Activated T-helper 2 cell treated with anti-CD3 and anti-CD28 coated beads, Interferon-gamma antibody, Interleukin-2, Interleukin-4, amounts not matched to agents 10 μg/mL and 5 μg/mL and 100 μg/mL, durations not matched to agents 14 hours and 24 hours and 36 hours (primary cell): Measurements from ENCODE around the gene CDK5R1. TPM values are rescaled to one million over a fixed set of nuclear protein-coding genes. Genes with fewer than 3 reads are reported as not detected.

Experiments used
- DNase-seq: peaks from one replicate; pipeline ENCODE4 v3.0.0; 2021; ENCODE audit warnings: low spot score
- H3K27ac Mint-ChIP-seq: one replicate; pipeline ENCODE4 v1.8.0; 2021; ENCODE audit warnings: mixed read lengths
- H3K27me3 Mint-ChIP-seq: one replicate; pipeline ENCODE4 v1.8.0; 2021; ENCODE audit warnings: low read depth, mixed read lengths
- H3K36me3 Mint-ChIP-seq: one replicate; pipeline ENCODE4 v1.8.0; 2021; ENCODE audit warnings: low read depth, mixed read lengths
- H3K4me1 Mint-ChIP-seq: one replicate; pipeline ENCODE4 v1.8.0; 2021; ENCODE audit warnings: low read depth, mixed read lengths
- H3K4me3 Mint-ChIP-seq: one replicate; pipeline ENCODE4 v1.8.0; 2021; ENCODE audit warnings: low read depth, mild to moderate bottlenecking, moderate library complexity, mixed read lengths
- H3K9me3 Mint-ChIP-seq: one replicate; pipeline ENCODE4 v1.8.0; 2021; ENCODE audit warnings: mixed read lengths
- intact Hi-C: fragments of 100-400 bp; cut with micrococcal nuclease; formaldehyde crosslinking; loops from one replicate; pipeline ENCODE4 v1.15.1; 2023
- total RNA-seq: library from RNA; stranded (reverse); gene quantifications from 2 replicates; pipeline ENCODE4 v1.2.3, GENCODE V29; 2022

CDK5R1 gene
- total RNA-seq, 1 donor from 2014 or later, result 10.8 TPM

- Mint-ChIP-seq H3K27me3 (no peaks in the 10 kb centered on the region), H3K9me3 (no peaks in the 10 kb centered on the region), H3K4me1 (no peaks in the 10 kb centered on the region), H3K4me3 (no peak overlapping the region), H3K36me3 (peaks cover 84% of the 10 kb centered on the region), H3K27ac (no peak overlapping the region)
- DNase-seq, result no peak
- intact Hi-C loops, result no loop called here
Observed at GRCh38 chr17:32479074-32479617, 7.6 kb upstream of the CDK5R1 start.

GRCh38 chr17:32481193-32481592 is 5.6 kb upstream of the CDK5R1 start:
- intact Hi-C loops, result loop anchor here (10.0 kb wide), 1 partner anchor 74 kb away; no protein-coding TSS in a partner anchor
- H3K4me3 Mint-ChIP-seq, result no peak overlapping the region
- no peak for DNase-seq
- no peaks in the 10 kb centered on the region for H3K9me3 Mint-ChIP-seq
- H3K27me3 Mint-ChIP-seq, result no peaks in the 10 kb centered on the region
- H3K36me3 Mint-ChIP-seq, result peaks cover 70% of the 10 kb centered on the region
- no peak overlapping the region for H3K27ac Mint-ChIP-seq
- peaks cover 2% of the 10 kb centered on the region for H3K4me1 Mint-ChIP-seq

GRCh38 chr17:32482568-32483320 is 4.0 kb upstream of the CDK5R1 start:
- Mint-ChIP-seq H3K4me1 (peaks cover 4% of the 10 kb centered on the region), H3K9me3 (no peaks in the 10 kb centered on the region), H3K27me3 (no peaks in the 10 kb centered on the region), H3K27ac (no peak overlapping the region), H3K36me3 (peaks cover 58% of the 10 kb centered on the region), H3K4me3 (no peak overlapping the region)
- intact Hi-C loops, result loop anchor here (1.0 to 10.0 kb wide), 2 partner anchors 72 to 126 kb away; no protein-coding TSS in a partner anchor
- DNase-seq, result no peak

GRCh38 chr17:32483451-32484019 is 3.3 kb upstream of the CDK5R1 start:
- peaks cover 9% of the 10 kb centered on the region for H3K4me1 Mint-ChIP-seq
- intact Hi-C loops, result loop anchor here (1.0 to 10.0 kb wide), 2 partner anchors 71 to 125 kb away; no protein-coding TSS in a partner anchor
- H3K27me3 Mint-ChIP-seq, result no peaks in the 10 kb centered on the region
- DNase-seq, result no peak
- no peaks in the 10 kb centered on the region for H3K9me3 Mint-ChIP-seq
- no peak overlapping the region for H3K4me3 Mint-ChIP-seq
- H3K27ac Mint-ChIP-seq, result no peak overlapping the region
- H3K36me3 Mint-ChIP-seq, result peaks cover 58% of the 10 kb centered on the region

DNA sequence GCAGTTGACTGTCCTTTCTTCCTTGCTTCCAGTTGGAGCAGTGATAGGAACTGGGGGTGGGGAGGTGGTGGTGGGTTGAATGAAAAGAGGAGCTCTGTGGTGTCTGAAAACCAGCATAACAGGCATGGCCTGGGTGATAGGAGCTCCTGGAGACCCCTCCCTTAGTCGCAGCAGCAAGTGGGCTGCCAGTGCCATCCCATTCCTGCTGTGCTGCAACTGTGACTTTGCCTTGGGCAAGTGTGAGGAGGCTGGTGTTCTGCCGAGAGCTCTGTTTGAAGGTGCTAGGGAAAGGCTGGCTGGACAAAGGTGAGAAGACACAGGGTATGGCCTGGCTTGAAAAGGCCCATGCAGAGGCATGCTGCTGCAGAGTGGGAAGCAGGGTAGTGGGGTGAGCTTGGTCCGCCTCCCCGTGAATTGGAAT is 2.7 kb upstream of the CDK5R1 start:
- Mint-ChIP-seq H3K27ac (no peak overlapping the region), H3K27me3 (no peaks in the 10 kb centered on the region), H3K9me3 (no peaks in the 10 kb centered on the region), H3K36me3 (peaks cover 58% of the 10 kb centered on the region), H3K4me3 (no peak overlapping the region), H3K4me1 (peaks cover 13% of the 10 kb centered on the region)
- no peak for DNase-seq
- intact Hi-C loops, result loop anchor here (10.0 kb wide), 1 partner anchor 71 kb away; no protein-coding TSS in a partner anchor

DNA sequence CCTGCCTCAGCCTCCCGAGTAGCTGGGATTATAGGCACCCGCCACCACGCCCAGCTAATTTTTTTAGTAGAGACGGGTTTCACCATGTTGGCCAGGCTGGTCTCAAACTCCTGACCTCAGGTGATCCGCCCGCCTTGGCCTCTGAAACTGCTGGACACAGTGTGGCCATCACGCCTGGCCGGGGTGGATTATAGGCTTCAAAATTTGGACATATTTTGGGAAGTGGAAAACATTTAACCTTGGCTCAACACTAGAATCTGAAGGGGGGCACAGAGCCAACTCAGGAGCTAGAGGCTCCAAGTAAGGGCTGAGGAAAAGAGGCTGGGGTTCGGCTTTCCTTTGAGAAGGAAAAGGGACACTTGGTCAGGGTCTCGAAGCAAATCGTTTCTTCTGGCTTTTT is 2.2 kb upstream of the CDK5R1 start:
- Mint-ChIP-seq H3K36me3 (peaks cover 58% of the 10 kb centered on the region), H3K9me3 (no peaks in the 10 kb centered on the region), H3K4me1 (peaks cover 19% of the 10 kb centered on the region), H3K27me3 (no peaks in the 10 kb centered on the region), H3K27ac (no peak overlapping the region), H3K4me3 (no peak overlapping the region)
- intact Hi-C loops, result loop anchor here (5.0 to 10.0 kb wide), 3 partner anchors 70 to 273 kb away; partner anchors contain the start of gene ZNF207
- DNase-seq, result no peak

DNA sequence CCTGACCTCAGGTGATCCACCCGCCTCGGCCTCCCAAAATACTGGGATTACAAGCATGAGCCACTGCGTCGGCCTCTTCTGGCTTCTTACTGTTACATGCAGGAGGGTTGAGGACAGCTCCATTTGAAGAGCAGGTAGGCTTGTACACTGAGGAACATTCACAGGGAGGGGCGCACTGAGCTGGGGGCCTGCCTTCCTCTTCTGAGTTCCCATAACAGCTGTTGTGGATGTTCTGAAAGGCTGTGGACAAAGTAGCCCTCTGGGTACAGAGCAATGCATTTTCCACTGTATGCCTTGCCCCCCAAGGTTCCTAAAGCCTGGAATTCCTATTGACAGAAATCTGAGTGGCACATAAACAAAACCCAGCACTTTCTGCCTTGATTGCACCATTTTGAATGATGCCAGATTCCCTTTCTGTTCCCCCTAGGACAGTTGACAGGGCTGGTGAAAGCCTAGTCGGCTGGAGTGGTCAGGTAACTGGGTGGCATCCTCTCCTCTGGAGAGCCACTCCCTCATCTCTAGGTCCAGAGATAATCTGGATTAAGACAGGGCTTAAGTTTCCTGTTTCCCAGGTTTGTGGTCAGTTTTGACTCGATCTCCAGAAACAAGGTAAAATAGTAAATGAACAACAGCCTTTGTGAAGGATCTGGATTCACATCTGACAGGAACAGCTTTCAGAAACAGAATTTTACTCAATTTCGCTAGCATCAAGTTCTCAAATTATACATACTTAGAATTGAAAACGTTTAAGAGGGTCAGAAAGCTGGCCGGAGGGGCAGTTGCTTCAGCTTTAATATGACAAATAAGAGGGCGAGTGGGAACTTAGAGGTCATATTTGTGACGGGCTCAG is 1.3 kb upstream of the CDK5R1 start:
- intact Hi-C loops, result loop anchor here (1.0 to 10.0 kb wide), 5 partner anchors 18 to 272 kb away; partner anchors contain the start of genes PSMD11 and ZNF207
- H3K9me3 Mint-ChIP-seq, result no peaks in the 10 kb centered on the region
- no peak for DNase-seq
- H3K4me1 Mint-ChIP-seq, result peaks cover 25% of the 10 kb centered on the region
- peaks cover 57% of the 10 kb centered on the region for H3K36me3 Mint-ChIP-seq
- no peaks in the 10 kb centered on the region for H3K27me3 Mint-ChIP-seq
- peak overlapping the region; percentile 22 for H3K27ac Mint-ChIP-seq
- H3K4me3 Mint-ChIP-seq, result peak overlapping the region; percentile 76

- DNase-seq, result peak; percentile 58
- H3K4me1 Mint-ChIP-seq, result peaks cover 31% of the 10 kb centered on the region
- intact Hi-C loops, result loop anchor here (1.0 to 10.0 kb wide), 5 partner anchors 17 to 271 kb away; partner anchors contain the start of genes PSMD11 and ZNF207
- H3K27me3 Mint-ChIP-seq, result no peaks in the 10 kb centered on the region
- peak overlapping the region; percentile 76 for H3K4me3 Mint-ChIP-seq
- H3K27ac Mint-ChIP-seq, result peak overlapping the region; percentile 22
- peaks cover 55% of the 10 kb centered on the region for H3K36me3 Mint-ChIP-seq
- H3K9me3 Mint-ChIP-seq, result no peaks in the 10 kb centered on the region
Observed at GRCh38 chr17:32486111-32486700, 587 bp upstream of the CDK5R1 start.

GRCh38 chr17:32487473-32488176 is 832 bp downstream of the CDK5R1 start:
- intact Hi-C loops, result loop anchor here (2.0 to 10.0 kb wide), 4 partner anchors 43 to 270 kb away; partner anchors contain the start of genes PSMD11 and ZNF207
- H3K4me3 Mint-ChIP-seq, result peak overlapping the region; percentile 92
- H3K36me3 Mint-ChIP-seq, result peaks cover 46% of the 10 kb centered on the region
- peaks cover 44% of the 10 kb centered on the region for H3K4me1 Mint-ChIP-seq
- peak overlapping the region; percentile 70 for H3K27ac Mint-ChIP-seq
- no peaks in the 10 kb centered on the region for H3K27me3 Mint-ChIP-seq
- no peak for DNase-seq
- no peaks in the 10 kb centered on the region for H3K9me3 Mint-ChIP-seq

DNA sequence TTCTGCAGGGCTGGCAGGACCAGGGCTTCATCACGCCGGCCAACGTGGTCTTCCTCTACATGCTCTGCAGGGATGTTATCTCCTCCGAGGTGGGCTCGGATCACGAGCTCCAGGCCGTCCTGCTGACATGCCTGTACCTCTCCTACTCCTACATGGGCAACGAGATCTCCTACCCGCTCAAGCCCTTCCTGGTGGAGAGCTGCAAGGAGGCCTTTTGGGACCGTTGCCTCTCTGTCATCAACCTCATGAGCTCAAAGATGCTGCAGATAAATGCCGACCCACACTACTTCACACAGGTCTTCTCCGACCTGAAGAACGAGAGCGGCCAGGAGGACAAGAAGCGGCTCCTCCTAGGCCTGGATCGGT is 1.4 kb downstream of the CDK5R1 start:
- Mint-ChIP-seq H3K36me3 (peaks cover 43% of the 10 kb centered on the region), H3K9me3 (no peaks in the 10 kb centered on the region), H3K27me3 (no peaks in the 10 kb centered on the region), H3K4me3 (peak overlapping the region; percentile 92), H3K4me1 (peaks cover 49% of the 10 kb centered on the region), H3K27ac (peak overlapping the region; percentile 33)
- intact Hi-C loops, result loop anchor here (5.0 to 10.0 kb wide), 3 partner anchors 67 to 269 kb away; partner anchors contain the start of gene ZNF207
- DNase-seq, result no peak

DNA sequence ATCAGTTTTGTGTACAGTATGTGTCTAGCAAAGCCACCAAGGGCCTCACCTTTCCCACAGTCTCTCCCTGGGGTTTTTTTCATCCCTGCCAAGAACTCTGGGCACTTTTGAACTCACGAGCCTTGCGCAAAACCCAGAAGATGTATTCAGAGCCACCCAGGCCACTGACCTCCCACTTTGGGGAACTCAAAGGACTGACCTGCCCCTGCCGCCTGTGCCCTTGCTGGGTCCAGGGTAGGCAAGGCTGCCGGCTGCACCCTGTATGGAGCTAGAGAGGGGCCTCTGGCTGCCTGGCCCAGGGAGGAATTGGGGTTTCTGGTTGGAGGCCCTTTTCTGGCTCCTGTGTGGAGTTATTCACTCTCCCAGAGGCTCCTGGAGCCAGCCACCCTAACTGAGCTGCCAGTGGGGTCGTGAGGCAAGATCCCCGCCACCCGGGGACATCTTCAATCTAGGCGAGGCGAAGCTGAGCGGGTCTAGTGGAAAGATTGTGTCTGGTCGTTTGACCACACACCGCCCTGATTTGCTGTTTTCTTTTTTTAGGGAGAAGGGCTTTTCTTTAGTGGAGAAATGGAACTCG is 1.9 kb downstream of the CDK5R1 start:
- Mint-ChIP-seq H3K27ac (no peak overlapping the region), H3K36me3 (peaks cover 39% of the 10 kb centered on the region), H3K9me3 (no peaks in the 10 kb centered on the region), H3K4me3 (peak overlapping the region; percentile 92), H3K27me3 (no peaks in the 10 kb centered on the region), H3K4me1 (peaks cover 50% of the 10 kb centered on the region)
- intact Hi-C loops, result loop anchor here (5.0 to 10.0 kb wide), 3 partner anchors 66 to 269 kb away; partner anchors contain the start of gene ZNF207
- no peak for DNase-seq
